ENCODE results near the gene PBX2.

DNA sequence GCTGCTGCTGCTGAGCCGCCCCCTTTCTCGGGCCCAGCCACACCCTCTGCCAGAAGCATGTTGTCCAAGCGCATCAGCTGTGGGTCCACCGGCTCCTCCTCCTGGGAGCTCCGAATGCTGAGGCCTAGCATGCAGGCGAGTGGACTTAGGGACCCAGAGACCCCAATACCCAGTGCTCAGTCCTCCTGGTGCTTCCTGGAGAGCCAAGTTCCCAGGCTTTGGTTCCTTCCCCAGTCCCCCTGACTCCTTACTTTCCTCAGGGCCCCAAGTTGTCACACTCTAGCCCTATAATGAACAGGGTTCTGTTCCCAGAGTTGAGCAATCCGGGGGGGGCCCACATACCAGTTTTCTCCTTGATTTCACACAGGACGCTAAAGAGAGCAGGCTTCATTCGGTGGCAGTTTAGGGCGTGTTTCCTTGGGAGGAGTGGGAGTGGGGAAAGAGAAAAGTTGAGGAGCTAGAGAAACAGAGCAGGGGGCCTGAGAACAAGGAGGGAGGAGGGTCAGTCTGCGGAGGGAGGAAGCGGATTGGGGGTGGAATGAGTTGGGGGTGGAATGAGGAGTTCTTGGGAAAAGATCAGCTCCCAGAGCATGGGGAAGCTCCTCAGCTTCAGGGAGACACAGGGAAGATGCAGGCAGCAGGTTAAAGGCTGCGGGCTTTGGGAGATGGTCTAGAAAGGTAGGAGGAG, 1.5 kb downstream of the PBX2 start:
- TF ChIP-seq CTCF (IDR thresholded peaks at IDR 0.05; ENCODE audit: low read depth, low read length, poor library complexity, severe bottlenecking): no peak
- no peak for TF ChIP-seq EZH2phosphoT487 (IDR thresholded peaks at IDR 0.05; ENCODE audit: borderline replicate concordance, low read length)

All from DOHH2 (cell line).